Stimulated activated CD8-positive, alpha-beta memory T cell treated with anti-CD3 and anti-CD28 coated beads, Interleukin-15, amount 100 ng/mL, for 24 hours (primary cell): ENCODE measurements around the gene LRRC75A.
A peak's percentile ranks its signal among the peaks of the same experiment; 100 is the strongest.
"Not testable (repeated sequence)": the region's sequence is repeated elsewhere in the genome, so short reads cannot be mapped to it uniquely, and the experiment has no call there.

Experiments
- DNase-seq: peaks from one replicate; pipeline ENCODE4 v3.0.0-alpha.2; 2020; ENCODE audit warnings: low read depth

LRRC75A gene

GRCh38 chr17:16450028-16450427 lies 42.0 kb downstream of the LRRC75A start:
- no peak for DNase-seq

GRCh38 chr17:16449121-16449570 lies 42.8 kb downstream of the LRRC75A start:
- no peak for DNase-seq

- DNase-seq: no peak
Observed at GRCh38 chr17:16448490-16448889, 43.5 kb downstream of the LRRC75A start.

- no peak for DNase-seq
Observed at GRCh38 chr17:16447676-16448075, 44.3 kb downstream of the LRRC75A start.

GRCh38 chr17:16446338-16446983 lies 45.5 kb downstream of the LRRC75A start:
- DNase-seq: no peak

- no peak for DNase-seq
Observed at GRCh38 chr17:16444258-16444886, 47.6 kb downstream of the LRRC75A start.

GRCh38 chr17:16443511-16444257 lies 48.3 kb downstream of the LRRC75A start:
- no peak for DNase-seq

GRCh38 chr17:16442594-16443510 lies 49.1 kb downstream of the LRRC75A start:
- DNase-seq: no peak

GRCh38 chr17:16442141-16442540 lies 49.9 kb downstream of the LRRC75A start:
- DNase-seq: no peak

- DNase-seq: no peak
Observed at GRCh38 chr17:16440901-16441629, 50.9 kb downstream of the LRRC75A start.

- DNase-seq: not testable (repeated sequence)
Observed at GRCh38 chr17:16440354-16440753, 51.6 kb downstream of the LRRC75A start.

GRCh38 chr17:16439811-16440351 lies 52.1 kb downstream of the LRRC75A start:
- DNase-seq: no peak

- DNase-seq: no peak
Observed at GRCh38 chr17:16439303-16439791, 52.6 kb downstream of the LRRC75A start.

GRCh38 chr17:16438557-16439302 lies 53.3 kb downstream of the LRRC75A start:
- DNase-seq: peak; percentile 83

GRCh38 chr17:16438173-16438556 lies 53.8 kb downstream of the LRRC75A start:
- no peak for DNase-seq

GRCh38 chr17:16437083-16437482 lies 54.9 kb downstream of the LRRC75A start:
- DNase-seq: no peak

GRCh38 chr17:16435925-16436886 lies 55.8 kb downstream of the LRRC75A start:
- no peak for DNase-seq

GRCh38 chr17:16434662-16435061 lies 57.3 kb downstream of the LRRC75A start:
- DNase-seq: no peak

- no peak for DNase-seq
Observed at GRCh38 chr17:16433514-16433913, 58.5 kb downstream of the LRRC75A start.
